ENCODE results near the gene ZDHHC18.
"Not testable (repeated sequence)": the region's sequence is repeated elsewhere in the genome, so short reads cannot be mapped to it uniquely, and the experiment has no call there.

Gene ZDHHC18

DNA sequence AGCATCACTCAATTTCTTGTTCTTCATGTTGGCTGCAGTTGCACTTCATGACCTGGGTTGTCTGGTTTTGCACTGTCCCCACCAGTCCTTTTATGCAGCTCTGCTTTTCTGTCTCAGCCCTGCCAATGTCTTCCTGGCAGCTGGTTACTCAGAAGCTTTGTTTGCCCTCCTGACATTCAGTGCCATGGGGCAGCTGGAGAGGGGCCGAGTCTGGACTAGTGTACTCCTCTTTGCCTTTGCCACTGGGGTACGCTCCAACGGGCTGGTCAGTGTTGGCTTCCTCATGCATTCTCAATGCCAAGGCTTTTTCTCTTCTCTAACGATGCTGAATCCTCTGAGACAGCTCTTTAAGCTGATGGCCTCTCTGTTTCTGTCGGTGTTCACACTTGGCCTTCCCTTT, 32.1 kb upstream of the ZDHHC18 start:
- peaks cover 2% of the 10 kb centered on the region for H3K4me1 ChIP-seq (ENCODE audit: control insufficient read depth, low read depth, low read length)
- H3K9me3 ChIP-seq (ENCODE audit: control insufficient read depth, low read depth, low read length): no peaks in the 10 kb centered on the region
- no peak overlapping the region for H3K9ac ChIP-seq (ENCODE audit: low read length)
- H3K27ac ChIP-seq (ENCODE audit: low read length): no peak overlapping the region
- no peaks in the 10 kb centered on the region for H3K27me3 ChIP-seq (ENCODE audit: control insufficient read depth, insufficient read depth, low read length)
- no peak overlapping the region for H3K4me3 ChIP-seq (ENCODE audit: low read length)
- no peaks in the 10 kb centered on the region for H3K36me3 ChIP-seq (ENCODE audit: control insufficient read depth, low read depth, low read length)

DNA sequence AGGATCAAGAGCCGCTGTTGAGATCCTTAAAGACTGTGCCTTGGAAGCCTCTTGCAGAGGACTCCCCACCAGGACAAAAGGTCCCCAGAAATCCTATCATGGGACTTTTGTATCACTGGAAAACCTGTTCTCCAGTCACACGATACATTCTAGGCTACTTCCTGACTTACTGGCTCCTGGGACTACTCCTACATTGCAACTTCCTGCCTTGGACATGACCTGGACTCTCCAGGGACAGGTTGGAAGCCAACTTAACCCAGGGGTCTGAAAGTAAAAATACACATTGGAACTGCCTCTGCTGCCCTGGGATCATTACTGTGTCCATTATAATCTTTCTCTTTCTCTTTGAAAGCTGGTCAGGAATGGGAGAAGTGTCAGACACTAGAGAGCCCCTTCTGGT, 28.9 kb upstream of the ZDHHC18 start:
- peaks cover 10% of the 10 kb centered on the region for H3K4me1 ChIP-seq (ENCODE audit: control insufficient read depth, low read depth, low read length)
- H3K36me3 ChIP-seq (ENCODE audit: control insufficient read depth, low read depth, low read length): no peaks in the 10 kb centered on the region
- no peaks in the 10 kb centered on the region for H3K9me3 ChIP-seq (ENCODE audit: control insufficient read depth, low read depth, low read length)
- H3K9ac ChIP-seq (ENCODE audit: low read length): no peak overlapping the region
- H3K4me3 ChIP-seq (ENCODE audit: low read length): no peak overlapping the region
- no peaks in the 10 kb centered on the region for H3K27me3 ChIP-seq (ENCODE audit: control insufficient read depth, insufficient read depth, low read length)
- no peak overlapping the region for H3K27ac ChIP-seq (ENCODE audit: low read length)

DNA sequence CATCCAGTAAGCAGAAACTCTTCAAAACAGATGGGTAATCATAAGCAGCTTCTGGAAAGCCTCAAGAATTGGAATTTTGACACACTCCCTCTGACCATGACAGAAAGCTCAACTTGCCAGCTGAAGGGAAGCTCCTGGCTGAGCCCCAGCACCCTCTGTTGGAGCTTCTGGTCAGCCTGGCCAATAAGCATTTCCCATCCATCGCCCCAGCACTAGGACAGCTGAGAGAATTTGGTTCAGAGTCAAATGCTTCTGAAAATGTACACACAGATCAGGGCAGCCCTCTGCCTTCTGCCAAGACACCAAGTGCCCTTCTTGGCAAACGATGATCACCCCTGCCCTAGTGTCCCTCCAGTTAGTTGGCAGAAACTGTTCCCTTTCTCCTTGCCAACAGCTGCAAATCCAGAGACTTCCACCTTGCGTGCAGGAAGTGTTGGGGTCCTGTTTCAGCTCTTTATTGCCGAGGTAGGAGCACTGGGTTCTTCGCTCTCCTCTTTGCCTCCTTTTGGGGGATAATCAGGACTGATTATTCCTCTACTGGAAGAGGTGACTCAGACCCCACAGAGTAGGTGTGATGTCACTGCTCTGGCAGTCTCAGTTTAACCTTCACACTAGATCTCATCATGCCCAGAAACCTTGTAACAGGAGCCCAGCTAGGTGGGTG, 26.9 kb upstream of the ZDHHC18 start:
- no peak overlapping the region for H3K27ac ChIP-seq (ENCODE audit: low read length)

DNA sequence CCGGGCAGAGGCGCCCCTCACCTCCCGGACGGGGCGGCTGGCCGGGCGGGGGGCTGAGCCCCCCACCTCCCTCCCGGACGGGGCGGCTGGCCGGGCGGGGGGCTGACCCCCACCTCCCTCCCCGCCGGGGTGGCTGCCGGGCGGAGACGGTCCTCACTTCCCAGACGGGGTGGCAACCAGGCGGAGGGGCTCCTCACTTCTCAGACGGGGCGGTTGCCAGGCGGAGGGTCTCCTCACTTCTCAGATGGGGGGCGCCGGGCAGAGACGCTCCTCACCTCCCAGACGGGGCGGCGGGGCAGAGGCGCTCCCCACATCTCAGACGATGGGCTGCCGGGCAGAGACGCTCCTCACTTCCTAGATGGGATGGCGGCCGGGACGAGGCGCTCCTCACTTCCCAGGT, 22.6 kb upstream of the ZDHHC18 start:
- H3K4me1 ChIP-seq (ENCODE audit: control insufficient read depth, low read depth, low read length); H3K9ac ChIP-seq (ENCODE audit: low read length); H3K27me3 ChIP-seq (ENCODE audit: control insufficient read depth, insufficient read depth, low read length); H3K4me3 ChIP-seq (ENCODE audit: low read length); H3K36me3 ChIP-seq (ENCODE audit: control insufficient read depth, low read depth, low read length); H3K9me3 ChIP-seq (ENCODE audit: control insufficient read depth, low read depth, low read length); H3K27ac ChIP-seq (ENCODE audit: low read length): not testable (repeated sequence)

More for the DNA sequence above, 26.9 kb upstream of the ZDHHC18 start:
- Histone ChIP-seq H3K9me3 (ENCODE audit: control insufficient read depth, low read depth, low read length) (no peaks in the 10 kb centered on the region), H3K27me3 (ENCODE audit: control insufficient read depth, insufficient read depth, low read length) (no peaks in the 10 kb centered on the region), H3K4me1 (ENCODE audit: control insufficient read depth, low read depth, low read length) (peaks cover 10% of the 10 kb centered on the region), H3K4me3 (ENCODE audit: low read length) (no peak overlapping the region), H3K36me3 (ENCODE audit: control insufficient read depth, low read depth, low read length) (no peaks in the 10 kb centered on the region), H3K9ac (ENCODE audit: low read length) (no peak overlapping the region)

DNA sequence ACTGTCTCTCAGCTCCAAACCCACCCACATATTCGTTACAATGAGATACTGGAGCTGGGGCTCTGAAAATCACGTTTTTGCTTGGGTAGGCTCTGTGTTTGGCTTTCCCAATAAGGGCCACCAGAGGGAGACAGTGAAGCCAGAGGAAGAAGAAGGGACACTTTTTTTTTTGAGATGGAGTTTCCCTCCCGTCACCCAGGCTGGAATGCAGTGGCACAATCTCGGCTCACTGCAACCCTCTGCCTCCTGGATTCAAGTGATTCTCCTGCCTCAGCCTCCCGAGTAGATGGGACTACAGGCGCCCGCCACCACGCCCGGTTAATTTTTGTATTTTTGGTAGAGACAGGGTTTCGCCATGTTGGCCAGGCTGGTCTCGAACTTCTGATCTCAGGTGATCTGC, 16.4 kb upstream of the ZDHHC18 start:
- not testable (repeated sequence) for H3K9me3 ChIP-seq (ENCODE audit: control insufficient read depth, low read depth, low read length); H3K36me3 ChIP-seq (ENCODE audit: control insufficient read depth, low read depth, low read length); H3K9ac ChIP-seq (ENCODE audit: low read length); H3K27ac ChIP-seq (ENCODE audit: low read length); H3K4me3 ChIP-seq (ENCODE audit: low read length); H3K27me3 ChIP-seq (ENCODE audit: control insufficient read depth, insufficient read depth, low read length); H3K4me1 ChIP-seq (ENCODE audit: control insufficient read depth, low read depth, low read length)

DNA sequence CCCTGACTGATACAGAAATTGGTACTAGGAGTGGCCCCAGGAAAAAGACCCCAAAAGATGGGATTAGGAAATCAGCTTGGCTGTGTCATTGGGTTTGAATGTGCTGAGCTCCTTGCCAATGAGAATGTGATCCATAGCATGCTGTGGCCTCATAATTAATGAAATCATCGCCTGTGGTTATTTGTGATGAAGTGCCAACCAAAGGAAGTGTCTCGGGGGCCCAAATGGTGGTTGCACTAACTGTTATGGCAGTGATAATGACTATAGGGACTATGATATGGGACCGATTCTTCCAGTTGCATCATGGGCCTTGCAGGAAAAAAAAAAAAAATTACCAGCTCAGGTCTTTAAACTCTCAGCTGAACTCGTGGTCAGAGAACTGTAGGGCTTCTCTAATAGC, 15.4 kb upstream of the ZDHHC18 start:
- no peaks in the 10 kb centered on the region for H3K36me3 ChIP-seq (ENCODE audit: control insufficient read depth, low read depth, low read length)
- H3K27ac ChIP-seq (ENCODE audit: low read length): no peak overlapping the region
- H3K4me3 ChIP-seq (ENCODE audit: low read length): no peak overlapping the region
- no peaks in the 10 kb centered on the region for H3K4me1 ChIP-seq (ENCODE audit: control insufficient read depth, low read depth, low read length)
- no peaks in the 10 kb centered on the region for H3K9me3 ChIP-seq (ENCODE audit: control insufficient read depth, low read depth, low read length)
- no peak overlapping the region for H3K9ac ChIP-seq (ENCODE audit: low read length)
- no peaks in the 10 kb centered on the region for H3K27me3 ChIP-seq (ENCODE audit: control insufficient read depth, insufficient read depth, low read length)

DNA sequence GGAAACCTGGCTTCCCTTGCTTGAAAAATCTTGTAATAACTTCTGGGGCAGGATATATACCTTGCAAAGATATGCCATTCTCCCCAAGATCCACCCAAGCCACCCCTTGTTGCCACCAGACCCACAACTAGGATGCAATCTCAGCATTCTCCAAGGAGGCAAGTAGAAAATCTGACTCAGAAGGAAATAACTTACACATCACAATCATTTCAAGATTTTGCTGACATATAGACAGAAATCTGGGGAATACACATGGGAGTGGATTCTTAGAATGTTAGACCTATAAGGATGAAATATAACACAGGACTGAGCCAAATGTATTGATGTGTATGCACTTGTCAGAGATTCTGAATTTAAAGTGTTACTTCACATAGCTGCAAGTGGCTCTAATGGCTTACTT, 14.8 kb upstream of the ZDHHC18 start:
- H3K9ac ChIP-seq (ENCODE audit: low read length): no peak overlapping the region
- no peaks in the 10 kb centered on the region for H3K36me3 ChIP-seq (ENCODE audit: control insufficient read depth, low read depth, low read length)
- no peak overlapping the region for H3K4me3 ChIP-seq (ENCODE audit: low read length)
- no peak overlapping the region for H3K27ac ChIP-seq (ENCODE audit: low read length)
- no peaks in the 10 kb centered on the region for H3K9me3 ChIP-seq (ENCODE audit: control insufficient read depth, low read depth, low read length)
- no peaks in the 10 kb centered on the region for H3K4me1 ChIP-seq (ENCODE audit: control insufficient read depth, low read depth, low read length)
- H3K27me3 ChIP-seq (ENCODE audit: control insufficient read depth, insufficient read depth, low read length): no peaks in the 10 kb centered on the region

DNA sequence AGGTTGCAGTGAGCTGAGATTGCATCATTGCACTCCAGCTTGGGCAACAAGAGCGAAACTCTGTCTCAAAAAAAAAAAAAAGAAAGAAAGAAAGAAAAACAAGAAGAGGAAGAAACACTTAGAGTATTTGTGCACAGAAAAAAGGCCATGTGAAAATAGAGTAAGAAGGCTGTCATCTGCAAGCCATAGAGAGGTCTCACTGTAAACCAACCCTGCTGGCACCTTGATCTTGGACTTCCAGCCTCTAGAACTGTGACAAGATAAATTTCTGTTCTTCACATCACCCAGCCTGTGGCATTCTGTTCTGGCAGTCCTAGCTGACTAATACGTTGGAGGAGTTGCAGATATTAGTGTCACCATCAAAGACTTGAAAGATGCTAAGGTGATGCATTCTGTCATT, 12.1 kb upstream of the ZDHHC18 start:
- no peak overlapping the region for H3K27ac ChIP-seq (ENCODE audit: low read length)
- no peaks in the 10 kb centered on the region for H3K9me3 ChIP-seq (ENCODE audit: control insufficient read depth, low read depth, low read length)
- H3K9ac ChIP-seq (ENCODE audit: low read length): no peak overlapping the region
- no peaks in the 10 kb centered on the region for H3K27me3 ChIP-seq (ENCODE audit: control insufficient read depth, insufficient read depth, low read length)
- H3K36me3 ChIP-seq (ENCODE audit: control insufficient read depth, low read depth, low read length): no peaks in the 10 kb centered on the region
- H3K4me1 ChIP-seq (ENCODE audit: control insufficient read depth, low read depth, low read length): no peaks in the 10 kb centered on the region
- no peak overlapping the region for H3K4me3 ChIP-seq (ENCODE audit: low read length)

DNA sequence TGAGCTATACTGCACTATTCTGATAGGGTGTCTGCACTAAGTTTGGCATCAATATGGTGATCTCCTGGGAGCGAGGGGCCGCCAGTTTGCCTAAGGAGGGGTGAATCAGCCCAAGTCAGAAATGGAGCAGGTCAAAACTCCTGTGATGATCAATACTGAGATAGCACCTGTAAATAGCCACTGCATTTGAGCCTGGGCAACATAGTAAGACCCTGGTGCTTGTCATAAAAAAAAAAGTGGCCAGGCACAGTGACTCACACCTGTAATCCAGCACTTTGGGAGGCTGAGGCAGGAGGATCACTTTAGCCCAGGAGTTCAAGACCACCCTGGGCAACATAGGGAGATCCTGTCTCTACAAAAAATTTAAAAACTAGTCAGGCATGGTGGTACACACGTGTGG, 11.6 kb upstream of the ZDHHC18 start:
- Histone ChIP-seq H3K4me3 (ENCODE audit: low read length) (no peak overlapping the region), H3K9me3 (ENCODE audit: control insufficient read depth, low read depth, low read length) (no peaks in the 10 kb centered on the region), H3K9ac (ENCODE audit: low read length) (no peak overlapping the region), H3K36me3 (ENCODE audit: control insufficient read depth, low read depth, low read length) (no peaks in the 10 kb centered on the region), H3K4me1 (ENCODE audit: control insufficient read depth, low read depth, low read length) (no peaks in the 10 kb centered on the region), H3K27me3 (ENCODE audit: control insufficient read depth, insufficient read depth, low read length) (no peaks in the 10 kb centered on the region), H3K27ac (ENCODE audit: low read length) (no peak overlapping the region)

DNA sequence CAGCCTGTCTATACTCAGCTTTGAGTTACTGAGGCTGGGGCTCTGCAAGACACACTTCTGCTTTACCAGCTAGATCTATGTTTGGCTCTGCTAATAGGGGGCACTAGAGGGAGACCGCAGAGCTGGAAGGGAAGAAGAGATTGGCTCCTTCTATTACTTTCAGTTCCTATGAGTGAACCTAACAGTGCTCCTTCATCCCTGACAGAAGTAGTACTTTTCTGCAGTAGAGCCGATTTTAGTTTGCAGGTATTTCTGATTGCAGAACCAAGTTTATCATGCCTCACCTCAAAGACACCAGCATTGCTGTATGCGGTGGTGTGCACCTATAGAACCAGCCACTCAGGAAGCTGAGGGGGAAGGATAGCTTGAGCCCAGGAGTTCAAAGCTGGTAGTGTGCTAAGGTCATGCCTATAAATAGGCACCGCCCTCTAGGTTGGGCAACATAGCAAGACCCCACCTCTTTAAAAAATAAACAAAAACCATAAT, 5.7 kb upstream of the ZDHHC18 start:
- Histone ChIP-seq H3K9me3 (ENCODE audit: control insufficient read depth, low read depth, low read length) (no peaks in the 10 kb centered on the region), H3K4me3 (ENCODE audit: low read length) (no peak overlapping the region), H3K9ac (ENCODE audit: low read length) (no peak overlapping the region), H3K4me1 (ENCODE audit: control insufficient read depth, low read depth, low read length) (no peaks in the 10 kb centered on the region), H3K27me3 (ENCODE audit: control insufficient read depth, insufficient read depth, low read length) (no peaks in the 10 kb centered on the region), H3K27ac (ENCODE audit: low read length) (no peak overlapping the region), H3K36me3 (ENCODE audit: control insufficient read depth, low read depth, low read length) (no peaks in the 10 kb centered on the region)

DNA sequence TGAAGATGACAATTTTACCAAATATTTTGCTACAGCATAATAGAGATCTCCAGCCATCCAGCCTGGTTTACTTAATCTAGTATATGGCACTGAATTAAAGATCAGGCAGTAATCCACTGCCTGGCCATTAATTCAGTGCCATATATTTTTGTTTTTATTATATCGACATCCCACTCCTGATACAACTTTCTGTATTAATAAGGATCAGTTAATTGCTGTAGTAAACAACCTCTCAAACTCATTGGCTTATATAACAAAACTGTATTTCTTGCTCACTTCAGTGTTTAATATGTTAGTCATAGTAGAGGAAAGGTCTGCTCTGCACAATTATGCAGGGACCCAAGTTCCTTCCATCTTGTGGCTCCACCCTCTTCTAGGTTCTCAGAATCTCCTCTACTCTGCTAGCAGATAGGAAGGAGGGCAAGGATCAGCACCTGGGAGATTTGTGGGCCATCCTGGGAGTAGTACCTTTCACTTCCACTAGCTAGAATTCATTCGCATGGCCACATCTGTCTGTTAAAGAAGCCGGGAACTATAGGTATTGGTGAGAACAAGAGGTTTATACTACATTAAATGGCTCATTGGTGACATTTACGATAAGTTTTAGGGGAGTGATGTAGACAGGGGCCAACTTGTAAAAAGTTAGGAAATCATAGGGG, 3.6 kb upstream of the ZDHHC18 start:
- Histone ChIP-seq H3K4me1 (ENCODE audit: control insufficient read depth, low read depth, low read length) (peaks cover 5% of the 10 kb centered on the region), H3K4me3 (ENCODE audit: low read length) (no peak overlapping the region), H3K27me3 (ENCODE audit: control insufficient read depth, insufficient read depth, low read length) (no peaks in the 10 kb centered on the region), H3K9ac (ENCODE audit: low read length) (no peak overlapping the region), H3K9me3 (ENCODE audit: control insufficient read depth, low read depth, low read length) (no peaks in the 10 kb centered on the region), H3K27ac (ENCODE audit: low read length) (no peak overlapping the region), H3K36me3 (ENCODE audit: control insufficient read depth, low read depth, low read length) (no peaks in the 10 kb centered on the region)

DNA sequence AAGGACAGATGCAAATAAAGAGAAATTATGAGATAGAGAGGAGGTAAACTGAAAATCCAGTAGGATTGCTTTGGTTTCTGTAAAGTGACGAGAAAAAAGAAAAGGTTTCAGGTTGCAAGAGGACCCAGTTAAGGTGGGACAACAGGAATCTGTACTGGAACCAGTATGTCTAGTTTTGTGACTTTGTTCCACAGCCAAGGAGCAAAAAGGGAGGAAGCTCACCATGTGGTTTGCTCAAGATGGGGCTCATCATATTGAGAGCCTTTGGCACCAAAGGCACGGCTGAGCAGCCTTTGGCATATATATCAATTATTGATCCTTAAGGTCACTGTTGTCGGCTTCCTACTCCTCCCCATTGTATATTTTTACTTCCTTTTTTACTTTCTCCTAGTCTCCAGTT, 1.8 kb upstream of the ZDHHC18 start:
- no peak overlapping the region for H3K9ac ChIP-seq (ENCODE audit: low read length)
- no peak overlapping the region for H3K27ac ChIP-seq (ENCODE audit: low read length)
- H3K36me3 ChIP-seq (ENCODE audit: control insufficient read depth, low read depth, low read length): no peaks in the 10 kb centered on the region
- no peaks in the 10 kb centered on the region for H3K27me3 ChIP-seq (ENCODE audit: control insufficient read depth, insufficient read depth, low read length)
- no peaks in the 10 kb centered on the region for H3K9me3 ChIP-seq (ENCODE audit: control insufficient read depth, low read depth, low read length)
- H3K4me3 ChIP-seq (ENCODE audit: low read length): no peak overlapping the region
- H3K4me1 ChIP-seq (ENCODE audit: control insufficient read depth, low read depth, low read length): peaks cover 5% of the 10 kb centered on the region
